Kidney (tissue), 14 donors: Measurements from ENCODE around the gene MEGF11. TPM values are rescaled to one million over a fixed set of nuclear protein-coding genes. Genes with fewer than 3 reads are reported as not detected.

Source experiments
- DNase-seq, 5 donors: peaks; one replicate each; pipeline ENCODE4 v3.0.0-alpha.2; 2013 to 2020
- FAIRE-seq: peaks from 2 replicates; lab custom pipeline; 2012; peaks lifted over from hg19 to GRCh38; lab: Jason Lieb, UNC
- H3K27ac ChIP-seq, 2 donors: one replicate each; pipeline ENCODE4 v1.7.0; 2013; ENCODE audit warnings: low read depth in 2 of 2, low read length in 2 of 2, inconsistent platforms in 1 of 2
- H3K27me3 ChIP-seq: one replicate; pipeline ENCODE4 v1.7.1; 2013; ENCODE audit warnings: low read length, inconsistent platforms; ENCODE audit not compliant: control insufficient read depth, insufficient read depth
- H3K36me3 ChIP-seq, 3 donors: one replicate each; pipeline versions ENCODE4 v1.7.0 to v1.7.1; 2013; ENCODE audit warnings: low read length in 3 of 3, control low read depth in 1 of 3, inconsistent platforms in 1 of 3; ENCODE audit not compliant: insufficient read depth in 3 of 3, control insufficient read depth in 2 of 3
- H3K4me1 ChIP-seq, 3 donors: one replicate each; pipeline versions ENCODE4 v1.7.0 to v1.7.1; 2013; ENCODE audit warnings: low read length in 3 of 3, inconsistent platforms in 1 of 3, low read depth in 1 of 3; ENCODE audit not compliant: control insufficient read depth in 2 of 3, insufficient read depth in 2 of 3
- H3K4me3 ChIP-seq, 3 donors: one replicate each; pipeline versions ENCODE4 v1.7.0 to v1.8.1; 2013; ENCODE audit warnings: low read length in 3 of 3, control low read depth in 1 of 3, inconsistent platforms in 1 of 3
- H3K9ac ChIP-seq, 3 donors: one replicate each; pipeline versions ENCODE4 v1.7.0 to v1.7.1; 2013; ENCODE audit warnings: low read length in 3 of 3, control low read depth in 1 of 3, inconsistent platforms in 1 of 3
- H3K9me3 ChIP-seq, 3 donors: one replicate each; pipeline versions ENCODE4 v1.7.0 to v1.7.1; 2013; ENCODE audit warnings: low read length in 3 of 3, control low read depth in 1 of 3, inconsistent platforms in 1 of 3; ENCODE audit not compliant: control insufficient read depth in 2 of 3, insufficient read depth in 1 of 3
- intact Hi-C: fragments of 100-400 bp; cut with DNase I; formaldehyde crosslinking; loops from one replicate; pipeline ENCODE4 v1.11.1; 2022
- polyA plus RNA-seq: library from polyadenylated mRNA; stranded (reverse); fragments of 350-450 nt; fragmentation: Illumina TruSeq; extraction: RNeasy Lipid Tissue Mini Kit (QIAGEN cat#74804); gene quantifications from one replicate; pipeline ENCODE4 v1.2.3, GENCODE V29; 2014; ENCODE audit warnings: low read depth, low replicate concordance; ENCODE audit not compliant: insufficient read depth
- total RNA-seq: library from RNA; stranded (reverse); fragmentation: NEBNext Ultra II Directional; extraction: Animal tissue kit (Norgen Biotek cat#: 25700); gene quantifications from one replicate; pipeline ENCODE4 v1.2.1, GENCODE V29; 2021
- TF ChIP-seq, protein P1 (sequence below): IDR thresholded peaks from 3 replicates; pipeline ENCODE4 v1.5.1; 2012; ENCODE audit warnings: mild to moderate bottlenecking, moderate library complexity, borderline replicate concordance; ENCODE audit not compliant: insufficient read depth; ENCODE audit errors: extremely low read depth
- donor health status: control.
- donor health status: control.
- donor health status: control.
- donor health status: control.
- donor health status: control.
- donor health status: DM: yes; HTN: yes; CAD: no.
- donor health status: Normal renal cell carcinoma (clear cell type).

MEGF11 gene
- total and polyA plus RNA-seq, 2 donors from 2014 or later = 10.4 to 41.8 TPM

DNA sequence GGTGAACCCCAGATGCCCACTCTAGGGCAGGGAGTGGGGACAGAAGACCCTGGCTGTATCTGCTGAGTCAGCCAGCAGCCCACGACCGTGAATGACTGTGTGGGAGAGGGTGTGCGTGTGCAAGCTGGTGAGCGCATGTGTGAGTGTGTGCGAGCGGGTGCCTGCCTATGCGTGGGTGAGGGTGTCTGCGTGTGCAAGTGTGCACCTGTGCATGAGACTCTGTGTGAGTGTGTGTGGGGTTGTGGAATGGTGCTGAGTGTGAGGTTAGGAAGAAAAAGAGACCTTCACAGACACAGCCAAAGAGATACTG, 235.1 kb downstream of the MEGF11 start:
- H3K4me1 ChIP-seq = no peaks in the 10 kb centered on the region
- DNase-seq (no peak), FAIRE-seq (no peak)
- no peaks in the 10 kb centered on the region for H3K27me3 ChIP-seq
- no peaks in the 10 kb centered on the region for H3K36me3 ChIP-seq
- TF ChIP-seq, protein P1, sequence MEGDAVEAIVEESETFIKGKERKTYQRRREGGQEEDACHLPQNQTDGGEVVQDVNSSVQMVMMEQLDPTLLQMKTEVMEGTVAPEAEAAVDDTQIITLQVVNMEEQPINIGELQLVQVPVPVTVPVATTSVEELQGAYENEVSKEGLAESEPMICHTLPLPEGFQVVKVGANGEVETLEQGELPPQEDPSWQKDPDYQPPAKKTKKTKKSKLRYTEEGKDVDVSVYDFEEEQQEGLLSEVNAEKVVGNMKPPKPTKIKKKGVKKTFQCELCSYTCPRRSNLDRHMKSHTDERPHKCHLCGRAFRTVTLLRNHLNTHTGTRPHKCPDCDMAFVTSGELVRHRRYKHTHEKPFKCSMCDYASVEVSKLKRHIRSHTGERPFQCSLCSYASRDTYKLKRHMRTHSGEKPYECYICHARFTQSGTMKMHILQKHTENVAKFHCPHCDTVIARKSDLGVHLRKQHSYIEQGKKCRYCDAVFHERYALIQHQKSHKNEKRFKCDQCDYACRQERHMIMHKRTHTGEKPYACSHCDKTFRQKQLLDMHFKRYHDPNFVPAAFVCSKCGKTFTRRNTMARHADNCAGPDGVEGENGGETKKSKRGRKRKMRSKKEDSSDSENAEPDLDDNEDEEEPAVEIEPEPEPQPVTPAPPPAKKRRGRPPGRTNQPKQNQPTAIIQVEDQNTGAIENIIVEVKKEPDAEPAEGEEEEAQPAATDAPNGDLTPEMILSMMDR = no peak
- intact Hi-C loops = no loop called here
- no peak overlapping the region for H3K9ac ChIP-seq
- H3K27ac ChIP-seq = no peak overlapping the region
- no peak overlapping the region for H3K4me3 ChIP-seq
- peaks cover 0 to 2% (median 0%) of the 10 kb centered on the region in 3 donors for H3K9me3 ChIP-seq

DNA sequence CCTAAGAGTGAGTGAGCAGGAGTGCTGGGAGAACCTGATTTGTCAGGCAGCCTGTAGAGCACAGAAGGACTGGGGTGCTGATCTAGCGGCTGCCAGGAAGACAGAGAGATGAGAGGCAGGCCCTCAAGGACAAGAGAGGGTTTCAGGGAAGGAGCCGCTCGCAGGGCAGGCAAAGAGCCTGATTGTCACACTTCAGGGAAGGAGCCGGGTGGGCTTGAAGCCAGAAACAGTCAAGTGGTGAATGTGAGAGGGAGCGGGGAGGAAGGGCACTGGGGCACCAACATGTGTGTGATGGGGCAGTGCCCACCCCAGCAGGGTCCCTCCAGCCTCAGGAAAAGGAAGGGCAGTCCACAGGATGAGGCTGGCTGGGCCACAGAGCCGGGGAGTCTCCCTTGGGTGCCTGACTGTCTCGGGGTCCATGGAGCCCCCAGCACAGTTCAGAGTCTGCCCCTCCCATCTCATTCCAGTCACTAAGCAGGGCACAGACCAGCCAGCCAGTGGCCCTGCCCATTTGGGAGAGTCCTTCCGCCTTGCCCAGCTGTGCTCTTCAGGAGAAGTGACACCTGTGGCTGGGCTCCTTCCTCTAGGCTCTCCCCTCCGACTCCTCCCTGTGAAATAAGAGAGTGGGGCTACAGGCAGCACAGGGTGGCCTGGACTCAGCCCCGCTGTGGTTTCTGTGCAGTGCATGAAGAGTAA, 235.6 kb downstream of the MEGF11 start:
- DNase-seq (no peak), FAIRE-seq (no peak)
- Histone ChIP-seq H3K9ac (no peak overlapping the region), H3K4me1 (no peaks in the 10 kb centered on the region), H3K36me3 (no peaks in the 10 kb centered on the region), H3K27ac (no peak overlapping the region), H3K27me3 (no peaks in the 10 kb centered on the region), H3K4me3 (no peak overlapping the region), H3K9me3 (peaks cover 0 to 2% (median 0%) of the 10 kb centered on the region in 3 donors)
- TF ChIP-seq, protein P1 = no peak
- intact Hi-C loops = no loop called here

DNA sequence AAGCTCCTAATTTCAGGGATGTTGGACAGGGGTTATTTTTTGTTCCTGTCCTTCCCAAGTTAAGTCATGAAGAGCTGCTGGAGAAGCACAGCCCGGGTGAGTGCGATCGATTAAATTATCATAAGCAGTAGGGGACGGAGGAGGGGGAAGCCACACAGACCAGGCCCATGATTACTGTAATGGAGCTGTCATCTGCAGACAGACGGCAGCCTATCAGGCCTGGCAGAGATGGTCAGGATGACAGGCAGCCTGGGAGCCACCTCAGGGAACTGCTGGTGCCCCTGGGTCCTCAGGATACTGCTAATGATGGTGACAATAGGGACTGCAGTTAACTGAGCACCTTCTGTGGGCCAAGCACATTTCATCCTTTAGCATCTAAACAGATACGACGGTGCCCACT, 236.6 kb downstream of the MEGF11 start:
- FAIRE-seq (no peak), DNase-seq (no peak)
- Histone ChIP-seq H3K4me3 (no peak overlapping the region), H3K9me3 (peaks cover 0 to 2% (median 0%) of the 10 kb centered on the region in 3 donors), H3K27ac (no peak overlapping the region), H3K36me3 (no peaks in the 10 kb centered on the region), H3K4me1 (no peaks in the 10 kb centered on the region), H3K27me3 (no peaks in the 10 kb centered on the region), H3K9ac (no peak overlapping the region)
- TF ChIP-seq, protein P1 = no peak
- intact Hi-C loops = no loop called here

DNA sequence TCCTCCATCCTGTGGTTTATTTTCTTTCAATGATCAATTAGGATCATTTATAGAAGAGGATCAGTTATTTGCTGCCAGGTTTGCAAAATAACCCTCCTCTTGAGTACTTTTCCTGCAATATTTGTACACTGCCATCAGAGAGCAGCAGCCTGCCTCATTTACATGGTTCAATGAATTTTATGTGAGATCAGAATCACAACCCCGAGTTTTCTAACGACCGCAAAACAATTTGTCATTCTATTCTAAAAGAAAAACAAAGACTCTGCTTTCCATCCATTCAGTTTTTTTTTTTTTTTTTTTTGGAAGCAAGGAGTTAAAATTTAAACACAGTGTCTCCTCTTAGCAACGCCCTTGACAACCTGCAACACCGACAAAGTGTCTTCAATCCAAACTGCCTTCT, 237.4 kb downstream of the MEGF11 start:
- Histone ChIP-seq H3K4me1 (no peaks in the 10 kb centered on the region), H3K27ac (no peak overlapping the region), H3K36me3 (no peaks in the 10 kb centered on the region), H3K9ac (no peak overlapping the region), H3K9me3 (peaks cover 0 to 2% (median 0%) of the 10 kb centered on the region in 3 donors), H3K27me3 (no peaks in the 10 kb centered on the region), H3K4me3 (no peak overlapping the region)
- DNase-seq (peak in 1 of 5 donors; percentile 32), FAIRE-seq (no peak)
- TF ChIP-seq, protein P1 = no peak
- intact Hi-C loops = no loop called here
